HG03175 (cell line): ENCODE measurements around the gene NES.

Source experiments
- ATAC-seq: cut with Tn5 transposase; IDR thresholded peaks from one replicate; pipeline ENCODE4 v1.9.1; 2021; ENCODE audit warnings: mild to moderate bottlenecking, moderate library complexity; ENCODE audit not compliant: unreplicated experiment

Gene NES

GRCh38 chr1:156682166-156682890 lies 5.1 kb upstream of the NES start:
- no peak for ATAC-seq

DNA sequence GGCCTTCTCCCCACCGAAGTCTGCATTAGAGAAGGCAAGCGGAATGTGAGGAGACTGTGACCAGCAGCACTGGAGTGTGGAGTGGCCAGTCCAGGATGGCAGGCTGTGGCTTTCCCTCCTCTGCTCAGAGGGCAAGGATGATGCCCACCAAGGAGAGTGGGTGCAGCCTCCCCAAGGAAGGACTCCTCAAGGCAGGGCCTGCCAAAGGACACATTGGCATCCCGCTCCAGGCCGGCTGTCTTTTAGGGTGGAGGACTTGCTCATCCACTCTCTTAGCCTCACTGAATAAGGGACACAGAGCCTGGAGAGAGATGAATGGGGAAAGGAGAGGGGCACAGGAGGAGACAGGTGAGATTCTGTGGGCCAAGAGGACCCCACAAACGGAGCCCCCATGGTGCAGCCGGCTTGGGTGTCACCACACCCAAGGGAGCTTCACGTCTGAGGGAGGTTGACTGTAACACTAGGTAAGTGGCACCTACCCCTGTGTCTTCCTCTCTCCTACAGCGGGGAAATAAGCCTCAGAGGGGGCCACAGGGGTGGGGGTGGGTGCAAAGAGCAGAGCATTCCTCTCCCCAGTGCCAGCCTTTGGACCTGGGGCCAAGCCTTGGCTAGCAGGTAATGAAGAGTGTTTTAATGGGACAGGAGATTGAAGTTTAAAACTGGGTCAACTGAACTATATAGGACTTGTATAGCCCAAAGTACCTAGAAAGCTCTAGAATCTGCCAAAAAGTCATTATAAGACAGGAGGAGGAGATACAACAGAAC lies 4.2 kb upstream of the NES start:
- no peak for ATAC-seq

- no peak for ATAC-seq
Measured at GRCh38 chr1:156680056-156680455, 2.8 kb upstream of the NES start.

DNA sequence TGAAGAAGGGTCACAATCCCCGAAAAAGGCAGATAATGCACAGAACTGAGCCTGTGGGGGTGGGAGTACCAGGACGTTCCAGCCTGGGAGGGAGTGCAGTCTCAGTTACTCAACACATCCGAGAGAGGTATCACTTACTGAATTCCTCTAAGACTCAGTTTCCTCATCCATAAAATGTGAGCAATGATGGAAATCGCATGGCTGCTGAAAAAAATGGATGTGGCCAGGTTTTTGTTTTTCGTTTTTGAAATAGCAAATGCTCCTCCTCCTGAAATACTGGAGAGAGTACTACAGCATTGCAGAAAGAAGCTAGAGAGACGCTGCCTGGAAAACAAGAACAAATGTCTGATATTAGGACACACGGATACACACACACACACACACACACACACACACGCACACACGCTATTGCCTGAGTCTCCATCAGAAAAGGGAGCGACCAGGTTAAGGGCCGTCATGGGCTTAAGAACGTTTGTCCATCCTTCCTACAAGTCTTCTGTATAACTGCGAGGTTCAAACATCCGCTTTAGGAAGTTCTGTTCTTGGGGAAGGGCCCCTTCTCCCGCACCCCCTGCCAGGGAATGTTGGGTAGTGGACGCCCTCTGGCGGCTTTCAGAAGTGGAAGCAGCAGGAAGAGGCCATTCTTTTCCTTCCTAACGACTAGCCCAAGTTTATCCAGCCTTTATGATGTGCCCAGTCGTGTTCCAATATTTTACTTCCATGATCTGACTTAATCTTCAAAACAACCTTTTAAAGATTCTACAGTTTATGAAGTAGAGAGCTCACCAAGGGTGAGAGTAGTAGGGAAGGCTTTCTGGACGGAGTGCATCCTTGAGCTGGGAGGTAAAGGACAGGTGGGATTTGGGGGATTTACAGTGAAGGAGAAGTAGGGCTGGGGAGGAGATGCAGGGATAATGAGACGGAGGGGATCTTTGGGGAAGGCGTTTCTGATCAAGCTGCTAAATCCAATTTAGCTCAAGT lies 699 bp upstream of the NES start:
- ATAC-seq, result no peak

- ATAC-seq, result no peak
Measured at GRCh38 chr1:156676114-156676819, 940 bp downstream of the NES start.

- ATAC-seq, result no peak
Measured at GRCh38 chr1:156675210-156676113, 1.7 kb downstream of the NES start.

DNA sequence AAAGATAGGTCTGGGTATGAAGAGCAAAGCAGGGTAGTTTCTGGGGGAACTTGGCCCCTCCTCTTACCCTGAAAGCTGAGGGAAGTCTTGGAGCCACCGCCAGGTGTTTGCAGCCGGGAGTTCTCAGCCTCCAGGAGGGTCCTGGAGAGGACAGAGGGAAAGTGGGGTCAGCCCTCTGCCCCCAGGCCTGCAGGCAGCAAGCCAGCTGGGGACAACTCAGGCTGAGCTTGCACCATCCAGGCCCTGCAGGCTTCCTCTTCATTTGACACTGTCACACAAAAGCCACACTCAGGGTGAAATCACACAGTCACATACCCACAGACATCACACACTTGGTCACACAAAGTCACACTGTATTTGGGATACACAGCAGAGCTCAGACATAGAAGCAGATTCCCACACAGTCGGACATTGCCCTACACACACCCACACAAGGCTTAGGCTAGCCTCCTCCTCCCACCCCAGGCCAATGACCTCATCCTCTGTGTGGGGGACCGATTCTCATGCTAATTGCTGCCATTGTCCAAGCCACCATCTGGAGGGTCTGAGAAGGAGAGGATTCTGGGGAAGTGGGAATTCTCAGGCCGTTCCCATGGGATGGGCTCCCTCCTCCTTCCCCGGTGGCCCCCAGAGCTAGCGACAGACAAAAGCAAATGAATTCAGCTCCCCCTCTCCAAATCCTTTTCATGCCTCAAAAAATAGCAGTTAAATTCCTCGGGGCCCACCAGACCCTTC lies 3.7 kb downstream of the NES start:
- no peak for ATAC-seq

DNA sequence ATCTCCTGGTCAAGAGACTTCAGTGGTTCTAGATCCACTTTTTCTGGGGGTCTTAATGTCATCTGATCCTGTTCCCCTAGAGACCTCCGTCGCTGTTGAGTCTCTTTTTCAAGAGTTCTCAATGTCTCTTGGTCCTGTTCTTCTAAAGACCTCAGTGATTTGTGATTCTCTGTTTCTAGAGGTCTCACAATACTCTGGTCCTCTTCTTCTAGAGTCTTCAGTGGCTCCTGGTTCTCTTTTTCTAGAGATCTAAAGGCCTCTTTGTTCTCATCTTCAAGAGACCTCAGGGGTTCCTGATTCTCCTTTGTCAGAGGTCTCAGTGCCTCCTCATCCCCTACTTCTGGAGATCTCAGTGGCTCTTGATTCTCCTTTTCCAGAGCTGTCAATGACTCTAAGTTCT lies 5.4 kb downstream of the NES start:
- ATAC-seq, result no peak

DNA sequence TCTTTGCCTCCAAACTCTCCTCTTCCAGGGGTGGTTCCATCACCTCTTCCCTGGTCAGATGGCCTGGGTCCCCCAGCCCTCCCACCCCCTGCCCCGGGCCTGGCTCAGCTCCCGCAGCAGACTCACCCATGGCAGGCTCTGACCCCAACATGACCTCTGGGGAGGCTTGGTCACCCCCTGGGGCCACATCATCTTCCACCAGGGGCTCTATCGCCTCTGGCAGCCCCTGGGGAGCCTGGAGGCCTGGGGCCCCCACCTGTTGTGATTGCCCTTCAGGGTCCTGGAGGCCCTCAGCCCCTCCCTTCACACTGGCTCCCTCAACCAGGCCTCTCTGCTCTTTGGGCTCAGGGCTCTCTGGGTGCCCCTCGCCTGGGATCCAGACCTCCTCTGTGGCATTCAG lies 6.4 kb downstream of the NES start:
- no peak for ATAC-seq

- ATAC-seq, result no peak
Measured at GRCh38 chr1:156670359-156670758, 6.8 kb downstream of the NES start.

DNA sequence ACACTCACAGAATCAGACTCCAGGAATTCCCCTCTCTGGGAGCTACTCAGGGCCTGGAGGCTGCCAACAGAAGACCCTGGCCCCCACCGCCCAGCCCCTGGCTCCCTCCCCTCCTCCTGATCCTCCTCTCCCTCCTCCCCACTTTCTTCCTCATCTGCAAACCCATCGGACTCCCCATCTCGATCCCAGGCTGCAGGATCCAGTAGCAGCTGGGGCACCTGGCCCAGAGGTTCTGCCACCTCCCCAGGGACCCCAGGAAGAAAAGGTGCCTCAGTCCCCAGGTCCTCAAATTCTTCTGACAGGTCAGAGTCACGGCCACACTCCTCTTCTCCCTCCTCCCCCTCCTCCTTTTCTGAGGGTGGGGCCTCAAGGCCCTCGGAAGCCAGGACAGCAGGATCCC lies 7.4 kb downstream of the NES start:
- ATAC-seq, result no peak

DNA sequence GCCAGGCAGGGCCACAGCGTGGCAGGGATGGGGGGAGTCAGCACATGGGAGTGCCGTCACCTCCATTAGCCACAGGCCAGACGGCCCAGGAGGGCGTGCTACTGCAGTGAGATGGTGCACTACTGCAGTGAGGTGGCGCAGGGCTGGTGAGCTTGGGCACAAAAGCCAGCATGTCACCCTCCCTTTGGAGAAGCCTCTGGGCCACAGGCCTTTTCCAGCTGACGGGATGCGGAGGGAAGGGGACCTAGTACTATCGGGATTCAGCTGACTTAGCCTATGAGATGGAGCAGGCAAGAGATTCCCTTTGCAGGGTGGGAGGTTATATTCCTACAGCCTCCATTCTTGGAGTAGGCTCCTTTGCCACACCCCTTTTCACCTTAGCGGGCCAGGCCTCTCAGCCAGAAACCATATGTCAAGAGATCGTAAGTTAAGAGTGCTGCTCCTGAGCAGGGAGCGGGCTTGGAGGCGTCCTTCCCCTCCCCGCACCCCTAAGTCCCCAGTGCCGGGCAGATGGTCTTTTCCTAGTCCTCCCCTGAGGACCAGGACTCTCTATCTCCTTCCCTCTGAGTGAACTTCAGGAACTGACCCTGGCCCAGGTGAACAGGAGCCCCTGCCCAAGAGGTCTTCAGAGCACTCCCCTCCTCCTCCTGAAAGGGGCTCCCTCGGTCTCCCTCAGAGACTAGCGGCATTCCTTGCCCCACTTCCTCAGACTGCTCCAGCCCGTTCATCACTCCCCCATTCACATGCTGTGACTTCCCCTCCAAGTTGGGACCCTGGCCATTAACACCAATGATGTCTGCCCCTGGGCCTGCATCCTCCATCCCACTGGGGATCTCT lies 8.2 kb downstream of the NES start:
- no peak for ATAC-seq

GRCh38 chr1:156667968-156668709 lies 9.1 kb downstream of the NES start:
- ATAC-seq, result no peak

GRCh38 chr1:156667610-156667967 lies 9.6 kb downstream of the NES start:
- ATAC-seq, result no peak

- ATAC-seq, result no peak
Measured at GRCh38 chr1:156666862-156667609, 10.2 kb downstream of the NES start.

- no peak for ATAC-seq
Measured at GRCh38 chr1:156665539-156665938, 11.7 kb downstream of the NES start.
